K562 (cell line): ENCODE measurements around the gene DUSP5. TPM values are rescaled to one million over a fixed set of nuclear protein-coding genes. Genes with fewer than 3 reads are reported as not detected.

ENCODE experiments used
- ATAC-seq: fragments of 200-7000 bp; cut with Tn5 transposase; 3 replicates; pipeline ENCODE4 v1.9.1; 2020; ENCODE audit warnings: moderate library complexity
- BruUV-seq: library from RNA; stranded (reverse); fragments of 400-500 nt; replicated peaks from 2 replicates; lab custom pipeline; 2021; lab: Mats Ljungman, UMichigan
- CTCF ChIA-PET: fragments of 300-600 bp; formaldehyde crosslinking; extraction: SDS; loops from one replicate; lab custom pipeline; 2021; ENCODE audit warnings: low intra/inter-chr PET ratio; lab: Yijun Ruan, JAX
- POLR2A ChIA-PET: fragments of 300-600, 350-650 bp; sonication (Branson Sonifier 250); formaldehyde crosslinking; extraction: SDS; loops from one replicate; lab custom pipeline; 2021; ENCODE audit warnings: antibody characterized with exemption, inconsistent platforms; lab: Yijun Ruan, JAX
- DNase-seq, 4 experiments: peaks; one replicate each; pipeline versions ENCODE4 v3.0.0 to v3.0.0-alpha.2; 2011 to 2018; ENCODE audit warnings: low spot score in 3 of 4, mixed read lengths in 3 of 4; ENCODE audit errors: extremely low read depth in 1 of 4
- FAIRE-seq: peaks from 2 replicates; lab custom pipeline; 2011; peaks lifted over from hg19 to GRCh38; lab: Jason Lieb, UNC
- H2AFZ ChIP-seq: 2 replicates; pipeline ENCODE4 v1.6.0; 2011; ENCODE audit warnings: low read depth, low read length, control low read depth, inconsistent platforms
- H3K27ac ChIP-seq: fragments of 200-600 bp; 3 replicates; pipeline ENCODE4 v1.8.0; 2011; ENCODE audit warnings: low read depth, mild to moderate bottlenecking, control low read depth, inconsistent platforms, low read length, moderate library complexity, mixed read lengths; ENCODE audit errors: extremely low read depth
- H3K27me3 ChIP-seq, 2 experiments: fragments of 300-600 bp in 1 of 2; 2 replicates in 1 of 2; 3 replicates in 1 of 2; pipeline versions ENCODE4 v1.6.0 to v1.8.0; 2011; ENCODE audit warnings: inconsistent platforms in 2 of 2, low read length in 2 of 2, mild to moderate bottlenecking in 1 of 2, mixed read lengths in 1 of 2, moderate library complexity in 1 of 2; ENCODE audit not compliant: control insufficient read depth in 2 of 2, insufficient read depth in 2 of 2
- H3K36me3 ChIP-seq: fragments of 300-600 bp; 3 replicates; pipeline ENCODE4 v1.8.0; 2011; ENCODE audit warnings: mild to moderate bottlenecking, low read length, inconsistent platforms; ENCODE audit not compliant: control insufficient read depth, insufficient read depth
- H3K4me1 ChIP-seq, 2 experiments: fragments of 200-600 bp in 1 of 2; replicated peaks in 1 of 2; 2 replicates in 1 of 2; 3 replicates in 1 of 2; pipeline versions ENCODE4 v1.5.1 to v1.8.0; 2011; ENCODE audit warnings: inconsistent platforms in 2 of 2, low read length in 2 of 2, mild to moderate bottlenecking in 1 of 2, mixed read lengths in 1 of 2, moderate library complexity in 1 of 2; ENCODE audit not compliant: control insufficient read depth in 2 of 2, insufficient read depth in 2 of 2
- H3K4me2 ChIP-seq: 2 replicates; pipeline ENCODE4 v1.6.1; 2011; ENCODE audit warnings: low read length, control low read depth, inconsistent platforms, mixed read lengths; ENCODE audit not compliant: insufficient read depth
- H3K4me3 ChIP-seq: fragments of 200-600 bp; sonication (generic), shearing (Covaris generic); 2 replicates; pipeline ENCODE4 v1.5.1; 2016; ENCODE audit warnings: control low read depth, inconsistent platforms
- H3K79me2 ChIP-seq: fragments of 200-600 bp; 3 replicates; pipeline ENCODE4 v1.8.0; 2011; ENCODE audit warnings: low read length, inconsistent platforms; ENCODE audit not compliant: control insufficient read depth, insufficient read depth
- H3K9ac ChIP-seq, 2 experiments: 2 replicates each; pipeline versions ENCODE4 v1.6.0 to v1.6.1; 2011; ENCODE audit warnings: low read depth in 2 of 2, low read length in 2 of 2, control low read depth in 1 of 2, inconsistent platforms in 1 of 2, mild to moderate bottlenecking in 1 of 2, mixed read lengths in 1 of 2; ENCODE audit not compliant: insufficient read depth in 1 of 2
- H3K9me1 ChIP-seq: one replicate; pipeline ENCODE4 v1.6.0; 2011; ENCODE audit warnings: inconsistent platforms, mild to moderate bottlenecking, low read length, moderate library complexity; ENCODE audit not compliant: control insufficient read depth, insufficient read depth
- H3K9me3 ChIP-seq: replicated peaks from 2 replicates; pipeline ENCODE4 v1.5.1; 2011; ENCODE audit warnings: low read depth, low read length, inconsistent platforms; ENCODE audit not compliant: control insufficient read depth, insufficient read depth
- H4K20me1 ChIP-seq: replicated peaks from 2 replicates; pipeline ENCODE4 v1.6.1; 2011; ENCODE audit warnings: low read length, inconsistent platforms, mixed read lengths; ENCODE audit not compliant: control insufficient read depth, insufficient read depth
- CBX2 ChIP-seq: fragments of 200-600 bp; sonication (generic); IDR thresholded peaks from one replicate; pipeline ENCODE4 v1.6.1; 2012; ENCODE audit warnings: mild to moderate bottlenecking, low read length, inconsistent platforms; ENCODE audit not compliant: insufficient read depth, poor library complexity, severe bottlenecking
- CREB5 ChIP-seq: fragments of 250-450 bp; sonication (Bioruptor Pico); IDR thresholded peaks from 2 replicates; pipeline ENCODE4 v1.5.0; 2020; ENCODE audit warnings: mild to moderate bottlenecking
- E2F5 ChIP-seq: sonication (generic); formaldehyde crosslinking; IDR thresholded peaks from 2 replicates; pipeline ENCODE4 v1.8.0; 2022; ENCODE audit warnings: mild to moderate bottlenecking, missing genetic modification reagents
- ERF ChIP-seq: fragments of 450-650 bp; formaldehyde crosslinking; IDR thresholded peaks from 2 replicates; pipeline ENCODE4 v1.4.0; 2020; ENCODE audit warnings: mild to moderate bottlenecking, mixed read lengths
- KDM5B ChIP-seq: fragments of 200-600 bp; sonication (generic); IDR thresholded peaks from 2 replicates; pipeline ENCODE4 v1.6.1; 2012; ENCODE audit warnings: low read depth, mild to moderate bottlenecking, moderate library complexity, low read length, control low read depth, inconsistent platforms; ENCODE audit not compliant: insufficient replicate concordance
- LEF1 ChIP-seq: fragments of 450-650 bp; IDR thresholded peaks from 2 replicates; pipeline ENCODE4 v1.6.1; 2016; ENCODE audit warnings: mild to moderate bottlenecking
- MTA1 ChIP-seq: fragments of 450-650 bp; IDR thresholded peaks from 2 replicates; pipeline ENCODE4 v1.6.1; 2017; ENCODE audit warnings: borderline replicate concordance
- SETDB1 ChIP-seq: IDR thresholded peaks from one replicate; pipeline ENCODE4 v1.6.1; 2012; ENCODE audit warnings: low read length, control low read depth, inconsistent platforms
- SP1 ChIP-seq: sonication (generic); formaldehyde crosslinking; IDR thresholded peaks from 2 replicates; pipeline ENCODE4 v1.8.1; 2022; ENCODE audit warnings: mild to moderate bottlenecking, missing genetic modification reagents
- ZNF57 ChIP-seq: fragments of 450-650 bp; formaldehyde crosslinking; IDR thresholded peaks from 2 replicates; pipeline ENCODE4 v1.4.0; 2020; ENCODE audit warnings: mild to moderate bottlenecking, moderate library complexity
- ZNF644 ChIP-seq: fragments of 200-800 bp; sonication (Bioruptor generic); IDR thresholded peaks from 2 replicates; pipeline ENCODE4 v1.6.1; 2016; ENCODE audit warnings: low read depth, missing genetic modification characterization, missing compliant biosample characterization
- WGBS: fragments of 100-300 bp; shearing (Covaris generic); methylation state at CpG from one replicate; pipeline ENCODE4 v1.1.6; 2016; ENCODE audit warnings: low coverage, mixed read lengths; ENCODE audit not compliant: insufficient coverage; ENCODE audit errors: missing lambda C conversion rate; 5-methylcytosine and 5-hydroxymethylcytosine counted together
- in situ Hi-C: fragments of 300-500 bp; cut with MboI; formaldehyde crosslinking; loops from 4 replicates; pipeline ENCODE4 v1.15.0; 2018; ENCODE audit warnings: inconsistent platforms, mixed read lengths
- intact Hi-C: fragments of 100-400 bp; cut with micrococcal nuclease; formaldehyde crosslinking; loops from 2 replicates; pipeline ENCODE4 v1.14.2; 2022
- polyA plus RNA-seq, 8 experiments: library from polyadenylated mRNA; depleted of rRNA in 4 of 8; stranded (reverse) in 5 of 8; unstranded in 3 of 8; fragments of >200 nt; fragmentation: Nextera tagmentation in 2 of 8; fragmentation: Illumina TruSeq in 1 of 8; extraction: Ambion mirVana in 2 of 8; extraction: Trizol in 1 of 8; gene quantifications; 2 replicates each; pipeline versions ENCODE4 v1.2.1 to v1.2.3, GENCODE V29; 2011 to 2014; ENCODE audit warnings: inconsistent platforms in 1 of 8, missing spikeins in 1 of 8
- total RNA-seq, 7 experiments: library from RNA; depleted of rRNA in 6 of 7; stranded (reverse); fragments of >200 nt in 6 of 7; fragmentation: Illumina TruSeq in 2 of 7; extraction: Trizol in 2 of 7; gene quantifications; 2 replicates each; pipeline versions ENCODE4 v1.2.1 to v1.2.3, GENCODE V29; 2011 to 2021; ENCODE audit warnings: low replicate concordance in 1 of 7
- TF ChIP-seq, protein P1 (sequence below): fragments of 250-450 bp; sonication (Bioruptor Pico); IDR thresholded peaks from 2 replicates; pipeline ENCODE4 v1.4.0; 2020; ENCODE audit warnings: mild to moderate bottlenecking, moderate library complexity
- TF ChIP-seq, protein P2 (sequence below): sonication (generic); formaldehyde crosslinking; IDR thresholded peaks from 2 replicates; pipeline ENCODE4 v1.4.0; 2020; ENCODE audit warnings: mild to moderate bottlenecking, missing genetic modification reagents

Gene DUSP5
- total and polyA plus RNA-seq, 9 of the 15 experiments (the other 6 are each of a cell fraction or from before 2014, with no cell fraction given), result 0.49 to 3.4 (median 2.0) TPM

- FAIRE-seq, result no peak
- Histone ChIP-seq H3K79me2 (no peaks in the 10 kb centered on the region), H3K36me3 (no peaks in the 10 kb centered on the region), H2AFZ (no peak overlapping the region), H3K9ac (no peak overlapping the region), H3K9me3 (no peaks in the 10 kb centered on the region), H4K20me1 (no peaks in the 10 kb centered on the region), H3K27ac (no peak overlapping the region), H3K27me3 (peaks cover 0 to 12% of the 10 kb centered on the region in 2 experiments; a peak in 2 of 5 replicates), H3K4me1 (peaks cover 0 to 7% of the 10 kb centered on the region in 2 experiments; a peak in 2 of 5 replicates), H3K4me3 (no peak overlapping the region), H3K4me2 (no peak overlapping the region), H3K9me1 (no peaks in the 10 kb centered on the region)
- no TSS peak for BruUV-seq
- in situ Hi-C loops, result no loop called here
- no peak for DNase-seq
- ChIA-PET CTCF (no interaction called here), POLR2A (no interaction called here)
- 30% methylated on average over 14 of the region's 19 CpGs for WGBS
- intact Hi-C loops, result no loop called here
- ATAC-seq, result no peak
- TF ChIP-seq ZNF57 (CRISPR knock-in tag) (no peak), SP1 (CRISPR knock-in tag) (no peak), CREB5 (CRISPR knock-in tag) (no peak), SETDB1 (no peak), KDM5B (no peak), LEF1 (no peak), MTA1 (no peak), E2F5 (CRISPR knock-in tag) (no peak), ERF (CRISPR knock-in tag) (no peak), ZNF644 (tag) (no peak), CBX2 (no peak)
- TF ChIP-seq, protein P1, sequence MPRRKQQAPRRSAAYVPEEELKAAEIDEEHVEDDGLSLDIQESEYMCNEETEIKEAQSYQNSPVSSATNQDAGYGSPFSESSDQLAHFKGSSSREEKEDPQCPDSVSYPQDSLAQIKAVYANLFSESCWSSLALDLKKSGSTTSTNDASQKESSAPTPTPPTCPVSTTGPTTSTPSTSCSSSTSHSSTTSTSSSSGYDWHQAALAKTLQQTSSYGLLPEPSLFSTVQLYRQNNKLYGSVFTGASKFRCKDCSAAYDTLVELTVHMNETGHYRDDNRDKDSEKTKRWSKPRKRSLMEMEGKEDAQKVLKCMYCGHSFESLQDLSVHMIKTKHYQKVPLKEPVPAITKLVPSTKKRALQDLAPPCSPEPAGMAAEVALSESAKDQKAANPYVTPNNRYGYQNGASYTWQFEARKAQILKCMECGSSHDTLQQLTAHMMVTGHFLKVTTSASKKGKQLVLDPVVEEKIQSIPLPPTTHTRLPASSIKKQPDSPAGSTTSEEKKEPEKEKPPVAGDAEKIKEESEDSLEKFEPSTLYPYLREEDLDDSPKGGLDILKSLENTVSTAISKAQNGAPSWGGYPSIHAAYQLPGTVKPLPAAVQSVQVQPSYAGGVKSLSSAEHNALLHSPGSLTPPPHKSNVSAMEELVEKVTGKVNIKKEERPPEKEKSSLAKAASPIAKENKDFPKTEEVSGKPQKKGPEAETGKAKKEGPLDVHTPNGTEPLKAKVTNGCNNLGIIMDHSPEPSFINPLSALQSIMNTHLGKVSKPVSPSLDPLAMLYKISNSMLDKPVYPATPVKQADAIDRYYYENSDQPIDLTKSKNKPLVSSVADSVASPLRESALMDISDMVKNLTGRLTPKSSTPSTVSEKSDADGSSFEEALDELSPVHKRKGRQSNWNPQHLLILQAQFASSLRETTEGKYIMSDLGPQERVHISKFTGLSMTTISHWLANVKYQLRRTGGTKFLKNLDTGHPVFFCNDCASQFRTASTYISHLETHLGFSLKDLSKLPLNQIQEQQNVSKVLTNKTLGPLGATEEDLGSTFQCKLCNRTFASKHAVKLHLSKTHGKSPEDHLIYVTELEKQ (CRISPR knock-in tag), result no peak
- TF ChIP-seq, protein P2, sequence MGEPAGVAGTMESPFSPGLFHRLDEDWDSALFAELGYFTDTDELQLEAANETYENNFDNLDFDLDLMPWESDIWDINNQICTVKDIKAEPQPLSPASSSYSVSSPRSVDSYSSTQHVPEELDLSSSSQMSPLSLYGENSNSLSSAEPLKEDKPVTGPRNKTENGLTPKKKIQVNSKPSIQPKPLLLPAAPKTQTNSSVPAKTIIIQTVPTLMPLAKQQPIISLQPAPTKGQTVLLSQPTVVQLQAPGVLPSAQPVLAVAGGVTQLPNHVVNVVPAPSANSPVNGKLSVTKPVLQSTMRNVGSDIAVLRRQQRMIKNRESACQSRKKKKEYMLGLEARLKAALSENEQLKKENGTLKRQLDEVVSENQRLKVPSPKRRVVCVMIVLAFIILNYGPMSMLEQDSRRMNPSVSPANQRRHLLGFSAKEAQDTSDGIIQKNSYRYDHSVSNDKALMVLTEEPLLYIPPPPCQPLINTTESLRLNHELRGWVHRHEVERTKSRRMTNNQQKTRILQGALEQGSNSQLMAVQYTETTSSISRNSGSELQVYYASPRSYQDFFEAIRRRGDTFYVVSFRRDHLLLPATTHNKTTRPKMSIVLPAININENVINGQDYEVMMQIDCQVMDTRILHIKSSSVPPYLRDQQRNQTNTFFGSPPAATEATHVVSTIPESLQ (CRISPR knock-in tag), result no peak
Measured at GRCh38 chr10:110462166-110463095, 35.3 kb upstream of the DUSP5 start.
